Hematopoietic multipotent progenitor cell treated with erythropoietin and hydrocortisone succinate and interleukin-3 and kit ligand, for 4 days (in vitro differentiated cells): ENCODE measurements around the gene RGL1.

Experiments
- DNase-seq: peaks from one replicate; pipeline ENCODE4 v3.0.0-alpha.2; 2015

RGL1 gene

GRCh38 chr1:183871142-183871541 lies 66.2 kb downstream of the RGL1 start:
- no peak for DNase-seq

GRCh38 chr1:183871601-183872000 lies 66.7 kb downstream of the RGL1 start:
- no peak for DNase-seq

GRCh38 chr1:183872403-183872802 lies 67.5 kb downstream of the RGL1 start:
- DNase-seq = no peak

- DNase-seq = peak; percentile 46
Measured at GRCh38 chr1:183873642-183874041, 68.7 kb downstream of the RGL1 start.

GRCh38 chr1:183876309-183876708 lies 71.4 kb downstream of the RGL1 start:
- DNase-seq = no peak

- no peak for DNase-seq
Measured at GRCh38 chr1:183877053-183877720, 72.3 kb downstream of the RGL1 start.

- no peak for DNase-seq
Measured at GRCh38 chr1:183879494-183879893, 74.6 kb downstream of the RGL1 start.

- no peak for DNase-seq
Measured at GRCh38 chr1:183879966-183880365, 75.0 kb downstream of the RGL1 start.

GRCh38 chr1:183880531-183881243 lies 75.8 kb downstream of the RGL1 start:
- no peak for DNase-seq

- DNase-seq = no peak
Measured at GRCh38 chr1:183881387-183882131, 76.6 kb downstream of the RGL1 start.

GRCh38 chr1:183882335-183883167 lies 77.6 kb downstream of the RGL1 start:
- DNase-seq = no peak

- DNase-seq = no peak
Measured at GRCh38 chr1:183883623-183884022, 78.7 kb downstream of the RGL1 start.

- peak; percentile 39 for DNase-seq
Measured at GRCh38 chr1:183884526-183884925, 79.6 kb downstream of the RGL1 start.

- DNase-seq = no peak
Measured at GRCh38 chr1:183885142-183885735, 80.3 kb downstream of the RGL1 start.

GRCh38 chr1:183886083-183886828 lies 81.3 kb downstream of the RGL1 start:
- no peak for DNase-seq

GRCh38 chr1:183886853-183887252 lies 81.9 kb downstream of the RGL1 start:
- no peak for DNase-seq

GRCh38 chr1:183887826-183888819 lies 83.2 kb downstream of the RGL1 start:
- no peak for DNase-seq

- no peak for DNase-seq
Measured at GRCh38 chr1:183889095-183889494, 84.2 kb downstream of the RGL1 start.

GRCh38 chr1:183891158-183891856 lies 86.4 kb downstream of the RGL1 start:
- no peak for DNase-seq

- peak; percentile 21 for DNase-seq
Measured at GRCh38 chr1:183892351-183892793, 87.5 kb downstream of the RGL1 start.
